ENCODE data around the gene ATXN7L3B. TPM values are rescaled to one million over a fixed set of nuclear protein-coding genes. Genes with fewer than 3 reads are reported as not detected.
A peak's percentile ranks its signal among the peaks of the same experiment; 100 is the strongest.

The ATXN7L3B gene
- total and polyA plus RNA-seq, 2 of the 4 experiments (the other 2 are of a cell fraction), result 12.9 to 21.7 TPM

DNA sequence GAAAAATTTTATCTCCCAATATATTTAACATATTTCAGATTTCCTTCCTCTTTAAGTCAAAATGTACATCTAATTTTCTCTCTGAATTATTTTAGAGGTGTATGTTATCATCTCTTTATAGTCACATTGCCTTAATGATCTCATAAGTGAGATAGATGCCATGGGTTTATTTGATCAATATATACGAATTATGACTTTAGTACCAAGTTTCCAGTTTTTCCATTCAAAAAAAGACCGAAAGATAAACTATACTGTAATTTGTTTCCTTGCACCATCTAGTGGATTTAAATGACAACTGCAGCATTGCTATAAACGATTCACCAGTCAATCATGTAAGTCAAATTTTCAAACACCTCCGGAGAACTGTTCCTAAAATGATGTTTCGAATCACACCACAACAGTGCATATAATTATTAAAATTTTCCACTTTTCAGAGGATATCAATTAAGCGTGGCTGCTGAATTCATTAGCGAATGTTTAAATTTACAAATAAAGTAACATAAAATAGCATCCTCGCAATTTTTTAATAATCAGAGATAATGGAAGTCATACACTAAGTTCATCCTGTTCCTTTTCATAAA, 419 bp upstream of the ATXN7L3B start (continued):
- no peak for TF ChIP-seq CHD1 (IDR thresholded peaks at IDR 0.05; ENCODE audit: low read depth, low read length)

DNA sequence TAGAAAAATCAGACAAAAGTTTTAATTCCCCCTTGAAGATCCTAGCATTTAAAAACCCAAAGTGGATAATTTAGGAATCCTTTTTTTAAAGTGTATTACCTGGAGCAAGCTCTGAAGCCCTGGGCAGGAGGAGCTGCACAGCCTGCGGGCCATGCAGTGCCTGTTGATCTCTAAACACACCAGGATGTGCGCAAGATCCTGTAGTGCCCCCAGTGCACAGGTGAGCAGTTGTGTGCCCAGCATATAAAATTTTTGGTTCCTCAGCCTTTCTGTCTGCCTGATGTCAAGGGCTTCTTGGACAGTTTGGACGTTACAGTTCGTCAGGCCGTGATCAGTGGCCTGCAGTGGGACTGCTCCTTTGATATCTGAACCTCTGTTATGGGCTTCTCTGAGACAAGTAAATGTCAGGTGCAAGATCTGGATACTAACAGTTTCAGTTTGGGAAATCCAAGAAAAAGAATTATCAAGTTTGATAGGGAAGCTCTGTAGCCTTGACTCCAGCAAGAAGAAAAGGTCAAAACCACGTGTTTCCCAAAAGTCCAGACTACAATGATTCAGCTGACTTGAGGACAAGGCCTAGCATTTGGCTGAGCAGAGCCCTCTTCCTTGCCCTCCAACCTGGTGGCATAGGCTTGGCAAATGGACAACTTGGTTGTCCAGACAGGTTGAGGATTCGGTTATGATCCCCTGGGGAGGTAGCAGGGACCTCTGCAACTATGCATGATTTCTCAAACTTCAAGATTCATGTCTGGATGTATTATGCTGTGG, 1.0 kb downstream of the ATXN7L3B start:
- peak overlapping the region; percentile 94 for H3K9ac ChIP-seq (ENCODE audit: low read depth, low read length)
- H4K5ac ChIP-seq (ENCODE audit: low read depth, low read length), result no peak overlapping the region
- dilution Hi-C loops (cut with HindIII; ENCODE audit: low sequenced_read_pairs, unreplicated experiment), result no loop called here
- no peak for TF ChIP-seq RAD21 (IDR thresholded peaks at IDR 0.05; ENCODE audit: low read length)
- no peak for TF ChIP-seq POLR2A (IDR thresholded peaks at IDR 0.05; ENCODE audit: low read depth, low read length)
- no peak for TF ChIP-seq SMC3 (IDR thresholded peaks at IDR 0.05; ENCODE audit: low read depth, low read length)
- TF ChIP-seq MXI1 (IDR thresholded peaks at IDR 0.05; ENCODE audit: borderline replicate concordance, low read depth, low read length), result 0 out of 2 replicates have a peak, but pooled peaks have one; percentile 20
- peak overlapping the region; percentile 80 for H3K4me3 ChIP-seq (ENCODE audit: insufficient read depth, low read depth, low read length)
- peaks cover 10% of the 10 kb centered on the region for H3K36me3 ChIP-seq (ENCODE audit: control insufficient read depth, insufficient read depth, low read length)
- no peak overlapping the region for H2AFZ ChIP-seq (replicated peaks; ENCODE audit: low read length, poor library complexity)
- peak overlapping the region; percentile 90 for H3K56ac ChIP-seq (ENCODE audit: extremely low read depth, insufficient read depth, low read length)
- H4K91ac ChIP-seq (ENCODE audit: insufficient read depth, low read depth, low read length), result 0 out of 2 replicates have a peak overlapping the region, but pooled peaks have one; percentile 81
- no peak overlapping the region for H2BK15ac ChIP-seq (ENCODE audit: low read depth, low read length)
- DNase-seq (no peak), ATAC-seq (ENCODE audit: low read depth) (no peak)
- peak overlapping the region; percentile 94 for H3K14ac ChIP-seq (replicated peaks; ENCODE audit: low read depth, low read length)
- H3K4me2 ChIP-seq (ENCODE audit: low read depth, low read length), result peak overlapping the region; percentile 94
- peaks cover 11% of the 10 kb centered on the region for H3K9me1 ChIP-seq (ENCODE audit: insufficient read depth, low read length)
- in situ Hi-C loops (cut with MboI; ENCODE audit: low sequenced_read_pairs), result no loop called here
- CTCF ChIA-PET, result no interaction called here
- H3K9me3 ChIP-seq (ENCODE audit: control insufficient read depth, insufficient read depth, low read length), result no peaks in the 10 kb centered on the region
- peak overlapping the region; percentile 73 for H3K4ac ChIP-seq (ENCODE audit: low read depth, low read length)
- no peaks in the 10 kb centered on the region for H3K27me3 ChIP-seq (ENCODE audit: control insufficient read depth, insufficient read depth, low read length)
- intact Hi-C loops (cut with micrococcal nuclease), result loop anchor here (10.0 kb wide), 1 partner anchor 946 kb away; the partner anchor contains the start of gene GLIPR1
- peaks cover 12% of the 10 kb centered on the region for H3K4me1 ChIP-seq (ENCODE audit: control insufficient read depth, insufficient read depth, low read length)
- peak overlapping the region; percentile 39; the same call in 1 of the 2 replicates for H3K27ac ChIP-seq (ENCODE audit: insufficient read depth, low read length)
- H4K8ac ChIP-seq (ENCODE audit: low read depth in 2 of 2, low read length in 2 of 2), result peak overlapping the region; percentile 94 to 97; a peak in 3 of 4 replicates
- H3K18ac ChIP-seq (ENCODE audit: low read depth, low read length), result no peak overlapping the region
- 0% methylated on average over 2 of the region's 7 CpGs; no CpG with 5 or more reads in 1 of the 2 experiments for WGBS, 2 experiments (ENCODE audit: extremely low coverage in 2 of 2, insufficient read length in 1 of 2)
- no peak overlapping the region for H2BK20ac ChIP-seq (ENCODE audit: low read depth, low read length)
- no peak overlapping the region for H2AK9ac ChIP-seq (replicated peaks; ENCODE audit: low read depth, low read length, poor library complexity)
- POLR2A ChIA-PET (ENCODE audit: unreplicated experiment), result interaction anchor here (0.6 kb wide), 1 partner anchor 205 kb away, joined by 3 read pairs; no protein-coding TSS in a partner anchor
- peaks cover 28% of the 10 kb centered on the region for H4K20me1 ChIP-seq (ENCODE audit: insufficient read depth, low read length)
- BruUV-seq (replicated peaks), result no TSS peak
- H2AK5ac ChIP-seq (ENCODE audit: low read depth, low read length), result peak overlapping the region; percentile 59; the same call in 1 of the 2 replicates
- H3K23ac ChIP-seq (ENCODE audit: low read depth, low read length), result peak overlapping the region; percentile 90
- H2BK5ac ChIP-seq (ENCODE audit: low read depth, low read length, poor library complexity, severe bottlenecking), result no peak overlapping the region
- peaks cover 3 to 34% of the 10 kb centered on the region in 2 experiments; a peak in 3 of 4 replicates for H3K79me1 ChIP-seq (ENCODE audit: low read depth in 1 of 2, low read length in 2 of 2)
- H2BK120ac ChIP-seq (ENCODE audit: low read depth, low read length), result no peak overlapping the region
